ENCODE results near the gene ZNF384.
A peak's percentile ranks its signal among the peaks of the same experiment; 100 is the strongest.

GRCh38 chr12:6697584-6698351, 8.6 kb upstream of the ZNF384 start:
- TF ChIP-seq NFIC (IDR thresholded peaks at IDR 0.05) = no peak
- TF ChIP-seq REST (IDR thresholded peaks at IDR 0.05; ENCODE audit: low read depth) = no peak
- peak; percentile 89 for TF ChIP-seq RAD21 (IDR thresholded peaks at IDR 0.05; ENCODE audit: low read depth)
- no peak for TF ChIP-seq MAX (IDR thresholded peaks at IDR 0.05)
- no peak for TF ChIP-seq EGR1 (IDR thresholded peaks at IDR 0.05)
- TF ChIP-seq EP300 (IDR thresholded peaks at IDR 0.05; ENCODE audit: borderline replicate concordance) = no peak
- peak; percentile 28; the same call in 1 of the 2 replicates for TF ChIP-seq YY1 (IDR thresholded peaks at IDR 0.05; ENCODE audit: low read depth)
- TF ChIP-seq TAF1 (IDR thresholded peaks at IDR 0.05; ENCODE audit: low read depth) = no peak
- no peak for TF ChIP-seq CREB1 (IDR thresholded peaks at IDR 0.05; ENCODE audit: low read depth)

Data from Ishikawa (cell line).